GM23338 (cell line): ENCODE measurements around the gene HSPA1A. TPM values are rescaled to one million over a fixed set of nuclear protein-coding genes. Genes with fewer than 3 reads are reported as not detected.

ENCODE experiments used
- ATAC-seq: fragments of 200-7000 bp; cut with Tn5 transposase; 3 replicates; pipeline ENCODE4 v1.9.1; 2020
- DNase-seq: peaks from one replicate; pipeline ENCODE4 v3.0.0-alpha.2; 2015; ENCODE audit warnings: low spot score
- H2AFZ ChIP-seq: fragments of 200-600 bp; sonication (generic); 2 replicates; pipeline ENCODE4 v1.8.0; 2016; ENCODE audit warnings: antibody characterized with exemption, mild to moderate bottlenecking, moderate library complexity
- H3F3A ChIP-seq: fragments of 200-600 bp; sonication (generic); replicated peaks from 2 replicates; pipeline ENCODE4 v1.8.0; 2017; ENCODE audit warnings: antibody characterized with exemption, mixed run types, low read depth
- H3K27ac ChIP-seq: fragments of 200-600 bp; sonication (generic); 2 replicates; pipeline ENCODE4 v1.6.1; 2016; ENCODE audit warnings: low read depth
- H3K27me3 ChIP-seq: fragments of 200-600 bp; sonication (generic); 2 replicates; pipeline ENCODE4 v1.8.0; 2016; ENCODE audit warnings: mild to moderate bottlenecking, mixed run types, moderate library complexity; ENCODE audit not compliant: insufficient read depth
- H3K36me3 ChIP-seq: fragments of 200-600 bp; sonication (generic); 2 replicates; pipeline ENCODE4 v1.8.0; 2016; ENCODE audit warnings: mild to moderate bottlenecking; ENCODE audit not compliant: insufficient read depth
- H3K4me1 ChIP-seq: fragments of 200-600 bp; sonication (generic); 2 replicates; pipeline ENCODE4 v1.8.0; 2016; ENCODE audit warnings: mild to moderate bottlenecking, moderate library complexity; ENCODE audit not compliant: insufficient read depth
- H3K4me2 ChIP-seq: fragments of 200-600 bp; sonication (generic); 2 replicates; pipeline ENCODE4 v1.7.1; 2017; ENCODE audit warnings: mixed run types
- H3K4me3 ChIP-seq: fragments of 200-600 bp; sonication (generic); 2 replicates; pipeline ENCODE4 v1.6.1; 2016; ENCODE audit warnings: mixed run types
- H3K79me2 ChIP-seq: fragments of 200-600 bp; sonication (generic); replicated peaks from 2 replicates; pipeline ENCODE4 v1.8.0; 2017; ENCODE audit warnings: mild to moderate bottlenecking; ENCODE audit not compliant: insufficient read depth
- H3K9me2 ChIP-seq: fragments of 200-600 bp; sonication (generic); 2 replicates; pipeline ENCODE4 v1.8.0; 2017; ENCODE audit not compliant: insufficient read depth
- H4K20me1 ChIP-seq: fragments of 200-600 bp; sonication (generic); replicated peaks from 2 replicates; pipeline ENCODE4 v1.8.0; 2017; ENCODE audit warnings: mild to moderate bottlenecking; ENCODE audit not compliant: insufficient read depth
- H3K27ac Mint-ChIP-seq: 2 replicates; pipeline ENCODE4 v1.8.0; 2020; ENCODE audit warnings: inconsistent platforms, mild to moderate bottlenecking, moderate library complexity, mixed read lengths
- H3K27me3 Mint-ChIP-seq: 3 replicates; pipeline ENCODE4 v1.8.0; 2022; ENCODE audit warnings: low read depth, mild to moderate bottlenecking, moderate library complexity, mixed read lengths, inconsistent platforms; ENCODE audit not compliant: insufficient read depth, poor library complexity
- H3K36me3 Mint-ChIP-seq: 3 replicates; pipeline ENCODE4 v1.8.0; 2021; ENCODE audit warnings: low read depth, mild to moderate bottlenecking, inconsistent platforms, moderate library complexity, mixed read lengths
- H3K4me1 Mint-ChIP-seq: 3 replicates; pipeline ENCODE4 v1.8.0; 2020; ENCODE audit warnings: mild to moderate bottlenecking, inconsistent platforms, mixed read lengths
- H3K4me3 Mint-ChIP-seq: 3 replicates; pipeline ENCODE4 v1.8.0; 2021; ENCODE audit warnings: moderate library complexity, mild to moderate bottlenecking, inconsistent platforms, mixed read lengths
- H3K9me3 Mint-ChIP-seq: 3 replicates; pipeline ENCODE4 v1.8.0; 2020; ENCODE audit warnings: moderate library complexity, mild to moderate bottlenecking, inconsistent platforms, mixed read lengths
- CREB1 ChIP-seq: fragments of 250-450 bp; sonication (Bioruptor Pico); IDR thresholded peaks from 2 replicates; pipeline ENCODE4 v1.5.0; 2020; ENCODE audit warnings: low read depth, mild to moderate bottlenecking, moderate library complexity
- EZH2 ChIP-seq: fragments of 200-600 bp; sonication (generic); IDR thresholded peaks from one replicate; pipeline ENCODE4 v1.8.0; 2017; ENCODE audit warnings: antibody characterized with exemption, mild to moderate bottlenecking, low read depth; ENCODE audit not compliant: unreplicated experiment
- JUNB ChIP-seq: IDR thresholded peaks from one replicate; pipeline ENCODE4 v1.6.1; 2016; ENCODE audit warnings: antibody characterized with exemption; ENCODE audit not compliant: unreplicated experiment
- NANOG ChIP-seq: IDR thresholded peaks from 2 replicates; pipeline ENCODE4 v1.6.1; 2016; ENCODE audit warnings: antibody characterized with exemption, borderline replicate concordance
- POLR2AphosphoS5 ChIP-seq: IDR thresholded peaks from 2 replicates; pipeline ENCODE4 v1.6.1; 2016; ENCODE audit warnings: antibody characterized with exemption, low read depth
- REST ChIP-seq: IDR thresholded peaks from one replicate; pipeline ENCODE4 v1.6.1; 2018; ENCODE audit warnings: antibody characterized with exemption; ENCODE audit not compliant: unreplicated experiment
- STAT1 ChIP-seq: IDR thresholded peaks from one replicate; pipeline ENCODE4 v1.6.1; 2016; ENCODE audit warnings: antibody characterized with exemption; ENCODE audit not compliant: unreplicated experiment
- ZNF331 ChIP-seq: fragments of 250-450 bp; sonication (Bioruptor Pico); IDR thresholded peaks from 2 replicates; pipeline ENCODE4 v1.5.0; 2020; ENCODE audit warnings: low read depth, mild to moderate bottlenecking, moderate library complexity
- polyA plus RNA-seq: library from polyadenylated mRNA; unstranded; fragments of >200 nt; fragmentation: Nextera tagmentation; extraction: Ambion mirVana; gene quantifications from 2 replicates; pipeline ENCODE4 v1.2.1, GENCODE V29; 2016
- total RNA-seq: library from RNA; depleted of rRNA; stranded (reverse); fragments of >200 nt; shearing (Covaris generic); gene quantifications from 2 replicates; pipeline ENCODE4 v1.2.3, GENCODE V29; 2014
- TF ChIP-seq, protein P1 (sequence below), 2 experiments: fragments of 200-600 bp in 1 of 2; sonication (generic) in 1 of 2; conservative IDR thresholded peaks; 2 replicates each; pipeline versions ENCODE4 v1.5.1 to v1.6.1; 2016 to 2017; ENCODE audit warnings: antibody characterized with exemption in 2 of 2, low read depth in 2 of 2, mild to moderate bottlenecking in 2 of 2, moderate library complexity in 1 of 2
- TF ChIP-seq, protein P2 (sequence below): IDR thresholded peaks from 2 replicates; pipeline ENCODE4 v1.6.1; 2016; ENCODE audit warnings: antibody characterized with exemption

HSPA1A gene
- total and polyA plus RNA-seq, 2 experiments from 2014 or later = 36.1 to 57.1 TPM

DNA sequence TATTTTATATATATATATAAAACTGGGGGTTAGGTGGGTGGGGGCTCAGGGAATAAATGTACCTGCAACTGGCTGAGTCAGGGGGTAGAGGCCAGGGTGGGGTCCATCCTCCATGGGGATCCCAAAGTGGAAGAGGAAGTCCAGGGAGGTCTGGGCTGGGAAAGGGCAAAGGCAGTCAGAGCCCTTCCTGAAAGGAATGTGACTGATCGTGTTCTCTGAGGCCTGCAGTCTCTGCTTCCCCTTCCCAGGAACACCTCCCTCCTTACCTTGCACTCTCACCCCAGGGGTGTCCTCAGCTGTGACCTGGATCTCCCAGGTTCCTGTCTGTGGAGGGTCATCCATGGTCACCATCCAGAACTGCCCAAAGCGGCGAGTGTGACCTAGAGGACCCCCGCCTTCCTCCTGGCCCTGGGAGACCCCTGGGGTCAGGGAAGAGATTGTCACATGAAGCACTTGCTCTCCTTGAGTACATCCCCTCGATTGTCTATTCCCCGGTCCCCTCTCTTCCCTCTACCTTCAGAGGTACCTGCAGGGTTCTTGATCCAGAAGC is 48.2 kb upstream of the HSPA1A start (continued):
- TF ChIP-seq, protein P1, sequence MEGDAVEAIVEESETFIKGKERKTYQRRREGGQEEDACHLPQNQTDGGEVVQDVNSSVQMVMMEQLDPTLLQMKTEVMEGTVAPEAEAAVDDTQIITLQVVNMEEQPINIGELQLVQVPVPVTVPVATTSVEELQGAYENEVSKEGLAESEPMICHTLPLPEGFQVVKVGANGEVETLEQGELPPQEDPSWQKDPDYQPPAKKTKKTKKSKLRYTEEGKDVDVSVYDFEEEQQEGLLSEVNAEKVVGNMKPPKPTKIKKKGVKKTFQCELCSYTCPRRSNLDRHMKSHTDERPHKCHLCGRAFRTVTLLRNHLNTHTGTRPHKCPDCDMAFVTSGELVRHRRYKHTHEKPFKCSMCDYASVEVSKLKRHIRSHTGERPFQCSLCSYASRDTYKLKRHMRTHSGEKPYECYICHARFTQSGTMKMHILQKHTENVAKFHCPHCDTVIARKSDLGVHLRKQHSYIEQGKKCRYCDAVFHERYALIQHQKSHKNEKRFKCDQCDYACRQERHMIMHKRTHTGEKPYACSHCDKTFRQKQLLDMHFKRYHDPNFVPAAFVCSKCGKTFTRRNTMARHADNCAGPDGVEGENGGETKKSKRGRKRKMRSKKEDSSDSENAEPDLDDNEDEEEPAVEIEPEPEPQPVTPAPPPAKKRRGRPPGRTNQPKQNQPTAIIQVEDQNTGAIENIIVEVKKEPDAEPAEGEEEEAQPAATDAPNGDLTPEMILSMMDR (conservative IDR thresholded peaks at IDR 0.05; ENCODE audit: low read depth in 2 of 2) = no peak
- no peak for TF ChIP-seq NANOG
- no peak for TF ChIP-seq JUNB
- TF ChIP-seq, protein P2, sequence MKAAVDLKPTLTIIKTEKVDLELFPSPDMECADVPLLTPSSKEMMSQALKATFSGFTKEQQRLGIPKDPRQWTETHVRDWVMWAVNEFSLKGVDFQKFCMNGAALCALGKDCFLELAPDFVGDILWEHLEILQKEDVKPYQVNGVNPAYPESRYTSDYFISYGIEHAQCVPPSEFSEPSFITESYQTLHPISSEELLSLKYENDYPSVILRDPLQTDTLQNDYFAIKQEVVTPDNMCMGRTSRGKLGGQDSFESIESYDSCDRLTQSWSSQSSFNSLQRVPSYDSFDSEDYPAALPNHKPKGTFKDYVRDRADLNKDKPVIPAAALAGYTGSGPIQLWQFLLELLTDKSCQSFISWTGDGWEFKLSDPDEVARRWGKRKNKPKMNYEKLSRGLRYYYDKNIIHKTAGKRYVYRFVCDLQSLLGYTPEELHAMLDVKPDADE = no peak
- TF ChIP-seq POLR2AphosphoS5 = no peak
- no peak for TF ChIP-seq ZNF331 (CRISPR knock-in tag)

DNA sequence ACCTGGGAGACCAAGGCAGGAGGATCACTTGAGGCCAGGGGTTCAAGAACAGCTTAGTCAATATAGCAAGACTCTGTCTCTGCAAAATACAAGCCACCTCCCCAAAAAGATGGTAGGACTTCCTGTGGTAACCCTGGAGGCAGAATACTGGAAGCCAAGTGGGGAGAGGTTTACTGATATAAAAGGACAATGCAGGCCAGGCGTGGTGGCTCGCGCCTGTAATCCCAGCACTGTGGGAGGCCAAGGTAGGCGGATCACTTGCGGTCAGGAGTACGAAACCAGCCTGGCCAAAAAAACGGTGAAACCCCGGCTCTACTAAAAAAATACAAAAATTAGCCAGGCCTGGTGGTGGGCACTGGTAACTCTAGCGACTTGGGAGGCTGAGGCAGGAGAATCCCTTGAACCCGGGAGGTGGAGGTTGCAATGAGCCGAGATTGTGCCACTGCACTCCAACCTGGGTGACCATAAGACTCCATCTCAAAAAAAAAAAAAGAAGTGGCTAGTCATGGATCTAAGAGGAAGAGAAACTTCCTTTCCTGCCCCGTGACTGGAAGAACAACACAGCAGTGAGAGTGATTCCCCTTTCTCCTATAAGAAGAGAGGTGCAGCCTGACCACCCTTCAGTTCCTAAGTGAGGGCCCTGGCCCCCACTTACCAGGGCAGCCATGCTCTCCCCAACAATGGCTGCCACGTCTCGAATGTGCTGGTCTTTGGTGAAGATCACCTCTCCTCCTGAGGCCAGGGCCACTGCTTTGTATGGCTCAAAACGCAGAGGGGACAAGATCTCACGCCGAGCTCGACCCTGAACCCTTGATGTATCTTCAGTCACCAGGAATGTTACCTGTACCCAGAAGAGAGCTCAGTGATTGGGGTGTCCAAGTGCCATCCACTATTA is 46.7 kb upstream of the HSPA1A start:
- Histone ChIP-seq H4K20me1 (no peaks in the 10 kb centered on the region), H3K27me3 (no peaks in the 10 kb centered on the region), H3F3A (0 out of 2 replicates have a peak, but pooled peaks cover 2% of the 10 kb centered on the region), H3K4me2 (no peak overlapping the region), H3K4me3 (no peak overlapping the region), H2AFZ (no peak overlapping the region), H3K79me2 (no peaks in the 10 kb centered on the region), H3K27ac (no peak overlapping the region), H3K4me1 (peaks cover 11% of the 10 kb centered on the region), H3K9me2 (no peaks in the 10 kb centered on the region), H3K36me3 (no peaks in the 10 kb centered on the region)
- Mint-ChIP-seq H3K4me3 (no peak overlapping the region), H3K9me3 (no peaks in the 10 kb centered on the region; the same call in 2 of the 3 replicates), H3K4me1 (peaks cover 18% of the 10 kb centered on the region), H3K27me3 (peaks cover 19% of the 10 kb centered on the region), H3K27ac (no peak overlapping the region), H3K36me3 (no peaks in the 10 kb centered on the region; the same call in 2 of the 3 replicates)
- DNase-seq = no peak
- ATAC-seq = no peak
- TF ChIP-seq EZH2 = no peak
- TF ChIP-seq, protein P1 (conservative IDR thresholded peaks at IDR 0.05; ENCODE audit: low read depth in 2 of 2) = no peak
- no peak for TF ChIP-seq REST
- no peak for TF ChIP-seq JUNB
- TF ChIP-seq, protein P2 = no peak
- no peak for TF ChIP-seq STAT1
- TF ChIP-seq CREB1 (CRISPR knock-in tag) = no peak
